Measurements from ENCODE around the gene RBKS. TPM values are rescaled to one million over a fixed set of nuclear protein-coding genes. Genes with fewer than 3 reads are reported as not detected.

Gene RBKS
- total and polyA plus RNA-seq, 2 of the 13 experiments (the other 11 are each of a cell fraction or from before 2014, with no cell fraction given) = 7.7 to 8.3 TPM

GRCh38 chr2:27771548-27772335, 118.4 kb downstream of the RBKS start, which contains the start of gene MRPL33 (continued):
- TF ChIP-seq, protein P1, sequence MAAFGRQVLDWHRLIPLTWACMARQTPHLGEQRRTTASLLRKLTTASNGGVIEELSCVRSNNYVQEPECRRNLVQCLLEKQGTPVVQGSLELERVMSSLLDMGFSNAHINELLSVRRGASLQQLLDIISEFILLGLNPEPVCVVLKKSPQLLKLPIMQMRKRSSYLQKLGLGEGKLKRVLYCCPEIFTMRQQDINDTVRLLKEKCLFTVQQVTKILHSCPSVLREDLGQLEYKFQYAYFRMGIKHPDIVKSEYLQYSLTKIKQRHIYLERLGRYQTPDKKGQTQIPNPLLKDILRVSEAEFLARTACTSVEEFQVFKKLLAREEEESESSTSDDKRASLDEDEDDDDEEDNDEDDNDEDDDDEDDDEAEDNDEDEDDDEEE (CRISPR knock-in tag; IDR thresholded peaks at IDR 0.05) = peak; percentile 71; the same call in 1 of the 2 replicates
- TF ChIP-seq, protein P2, sequence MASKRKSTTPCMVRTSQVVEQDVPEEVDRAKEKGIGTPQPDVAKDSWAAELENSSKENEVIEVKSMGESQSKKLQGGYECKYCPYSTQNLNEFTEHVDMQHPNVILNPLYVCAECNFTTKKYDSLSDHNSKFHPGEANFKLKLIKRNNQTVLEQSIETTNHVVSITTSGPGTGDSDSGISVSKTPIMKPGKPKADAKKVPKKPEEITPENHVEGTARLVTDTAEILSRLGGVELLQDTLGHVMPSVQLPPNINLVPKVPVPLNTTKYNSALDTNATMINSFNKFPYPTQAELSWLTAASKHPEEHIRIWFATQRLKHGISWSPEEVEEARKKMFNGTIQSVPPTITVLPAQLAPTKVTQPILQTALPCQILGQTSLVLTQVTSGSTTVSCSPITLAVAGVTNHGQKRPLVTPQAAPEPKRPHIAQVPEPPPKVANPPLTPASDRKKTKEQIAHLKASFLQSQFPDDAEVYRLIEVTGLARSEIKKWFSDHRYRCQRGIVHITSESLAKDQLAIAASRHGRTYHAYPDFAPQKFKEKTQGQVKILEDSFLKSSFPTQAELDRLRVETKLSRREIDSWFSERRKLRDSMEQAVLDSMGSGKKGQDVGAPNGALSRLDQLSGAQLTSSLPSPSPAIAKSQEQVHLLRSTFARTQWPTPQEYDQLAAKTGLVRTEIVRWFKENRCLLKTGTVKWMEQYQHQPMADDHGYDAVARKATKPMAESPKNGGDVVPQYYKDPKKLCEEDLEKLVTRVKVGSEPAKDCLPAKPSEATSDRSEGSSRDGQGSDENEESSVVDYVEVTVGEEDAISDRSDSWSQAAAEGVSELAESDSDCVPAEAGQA (IDR thresholded peaks at IDR 0.05; ENCODE audit: low read depth) = peak; percentile 78
- TF ChIP-seq, protein P2 (CRISPR knock-in tag; IDR thresholded peaks at IDR 0.05; ENCODE audit: borderline replicate concordance) = no peak
- TF ChIP-seq TBL1XR1 (IDR thresholded peaks at IDR 0.05; ENCODE audit: borderline replicate concordance, low read length, partially characterized antibody) = peak; percentile 54
- peak; percentile 19; the same call in 1 of the 2 replicates for TF ChIP-seq NFE2 (CRISPR knock-in tag; IDR thresholded peaks at IDR 0.05)
- TF ChIP-seq ZBTB2 (CRISPR knock-in tag; IDR thresholded peaks at IDR 0.05; ENCODE audit: low read depth) = 0 out of 2 replicates have a peak, but pooled peaks have one; percentile 56
- TF ChIP-seq, protein P3, sequence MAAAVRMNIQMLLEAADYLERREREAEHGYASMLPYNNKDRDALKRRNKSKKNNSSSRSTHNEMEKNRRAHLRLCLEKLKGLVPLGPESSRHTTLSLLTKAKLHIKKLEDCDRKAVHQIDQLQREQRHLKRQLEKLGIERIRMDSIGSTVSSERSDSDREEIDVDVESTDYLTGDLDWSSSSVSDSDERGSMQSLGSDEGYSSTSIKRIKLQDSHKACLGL (CRISPR knock-in tag; IDR thresholded peaks at IDR 0.05) = peak; percentile 78
- peak; percentile 99 for TF ChIP-seq ZNF567 (CRISPR knock-in tag; IDR thresholded peaks at IDR 0.05; ENCODE audit: borderline replicate concordance)
- TF ChIP-seq ZNF282 (IDR thresholded peaks at IDR 0.05; ENCODE audit: partially characterized antibody) = no peak
- TF ChIP-seq ATAD3A (CRISPR knock-in tag; IDR thresholded peaks at IDR 0.05) = no peak
- no peak for TF ChIP-seq ZNF605 (CRISPR knock-in tag; IDR thresholded peaks at IDR 0.05)
- peak; percentile 71 for TF ChIP-seq ZNF333 (CRISPR knock-in tag; IDR thresholded peaks at IDR 0.05; ENCODE audit: borderline replicate concordance)
- no peak for TF ChIP-seq TRIM24 (CRISPR knock-in tag; IDR thresholded peaks at IDR 0.05)
- no peak for TF ChIP-seq ZBTB44 (CRISPR knock-in tag; IDR thresholded peaks at IDR 0.05)
- TF ChIP-seq, protein P4, sequence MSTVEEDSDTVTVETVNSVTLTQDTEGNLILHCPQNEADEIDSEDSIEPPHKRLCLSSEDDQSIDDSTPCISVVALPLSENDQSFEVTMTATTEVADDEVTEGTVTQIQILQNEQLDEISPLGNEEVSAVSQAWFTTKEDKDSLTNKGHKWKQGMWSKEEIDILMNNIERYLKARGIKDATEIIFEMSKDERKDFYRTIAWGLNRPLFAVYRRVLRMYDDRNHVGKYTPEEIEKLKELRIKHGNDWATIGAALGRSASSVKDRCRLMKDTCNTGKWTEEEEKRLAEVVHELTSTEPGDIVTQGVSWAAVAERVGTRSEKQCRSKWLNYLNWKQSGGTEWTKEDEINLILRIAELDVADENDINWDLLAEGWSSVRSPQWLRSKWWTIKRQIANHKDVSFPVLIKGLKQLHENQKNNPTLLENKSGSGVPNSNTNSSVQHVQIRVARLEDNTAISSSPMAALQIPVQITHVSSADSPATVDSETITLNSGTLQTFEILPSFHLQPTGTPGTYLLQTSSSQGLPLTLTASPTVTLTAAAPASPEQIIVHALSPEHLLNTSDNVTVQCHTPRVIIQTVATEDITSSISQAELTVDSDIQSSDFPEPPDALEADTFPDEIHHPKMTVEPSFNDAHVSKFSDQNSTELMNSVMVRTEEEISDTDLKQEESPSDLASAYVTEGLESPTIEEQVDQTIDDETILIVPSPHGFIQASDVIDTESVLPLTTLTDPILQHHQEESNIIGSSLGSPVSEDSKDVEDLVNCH (CRISPR knock-in tag; IDR thresholded peaks at IDR 0.05) = no peak

Data from HepG2 (cell line).